ENCODE data around the gene RFTN1.

The RFTN1 gene

GRCh38 chr3:16372362-16373292, 140.9 kb downstream of the RFTN1 start:
- no peak for DNase-seq

- DNase-seq: no peak
These were observed 142.4 kb downstream of the RFTN1 start for GRCh38 chr3:16370872-16371740.

- DNase-seq: no peak
These were observed 143.0 kb downstream of the RFTN1 start for GRCh38 chr3:16370503-16370871.

GRCh38 chr3:16369885-16370284, 143.6 kb downstream of the RFTN1 start:
- no peak for DNase-seq

GRCh38 chr3:16369276-16369675, 144.2 kb downstream of the RFTN1 start:
- no peak for DNase-seq

GRCh38 chr3:16366581-16366980, 146.9 kb downstream of the RFTN1 start:
- no peak for DNase-seq

GRCh38 chr3:16365491-16366128, 147.9 kb downstream of the RFTN1 start:
- DNase-seq: no peak

- DNase-seq: no peak
These were observed 148.5 kb downstream of the RFTN1 start for GRCh38 chr3:16364963-16365362.

- DNase-seq: no peak
These were observed 149.2 kb downstream of the RFTN1 start for GRCh38 chr3:16364323-16364722.

GRCh38 chr3:16363636-16364035, 149.9 kb downstream of the RFTN1 start:
- DNase-seq: no peak

- no peak for DNase-seq
These were observed 150.7 kb downstream of the RFTN1 start for GRCh38 chr3:16362770-16363169.

GRCh38 chr3:16361087-16361486, 152.4 kb downstream of the RFTN1 start:
- no peak for DNase-seq

- no peak for DNase-seq
These were observed 154.2 kb downstream of the RFTN1 start for GRCh38 chr3:16359331-16359730.

- no peak for DNase-seq
These were observed 155.2 kb downstream of the RFTN1 start for GRCh38 chr3:16358336-16358735.

- no peak for DNase-seq
These were observed 156.0 kb downstream of the RFTN1 start for GRCh38 chr3:16357186-16358121.

GRCh38 chr3:16355828-16356227, 157.7 kb downstream of the RFTN1 start:
- no peak for DNase-seq

GRCh38 chr3:16354291-16354690, 159.2 kb downstream of the RFTN1 start:
- no peak for DNase-seq

GRCh38 chr3:16352428-16352827, 161.1 kb downstream of the RFTN1 start:
- DNase-seq: no peak

- no peak for DNase-seq
These were observed 162.7 kb downstream of the RFTN1 start for GRCh38 chr3:16350597-16351318.

GRCh38 chr3:16349986-16350596, 163.4 kb downstream of the RFTN1 start:
- no peak for DNase-seq

GRCh38 chr3:16347548-16347947, 166.0 kb downstream of the RFTN1 start:
- no peak for DNase-seq
